KMS-11 (cell line): ENCODE measurements around the gene C19orf33.
"Not testable (repeated sequence)": the region's sequence is repeated elsewhere in the genome, so short reads cannot be mapped to it uniquely, and the experiment has no call there.

Experiments
- H2AFZ ChIP-seq: fragments of 200-600 bp; sonication (generic); 2 replicates; pipeline ENCODE4 v1.6.1; 2016; ENCODE audit warnings: antibody characterized with exemption, mixed run types, low read depth
- H3K27ac ChIP-seq: fragments of 200-600 bp; sonication (generic); 2 replicates; pipeline ENCODE4 v1.6.1; 2016; ENCODE audit warnings: mild to moderate bottlenecking, mixed run types
- H3K27me3 ChIP-seq: fragments of 200-600 bp; sonication (generic); 2 replicates; pipeline ENCODE4 v1.6.1; 2017; ENCODE audit warnings: mild to moderate bottlenecking, low read depth, mixed run types, moderate library complexity; ENCODE audit not compliant: insufficient read depth
- H3K36me3 ChIP-seq: fragments of 200-600 bp; sonication (generic); 2 replicates; pipeline ENCODE4 v1.6.1; 2017; ENCODE audit warnings: mild to moderate bottlenecking, mixed run types; ENCODE audit not compliant: insufficient read depth
- H3K4me1 ChIP-seq: fragments of 200-600 bp; sonication (generic); 2 replicates; pipeline ENCODE4 v1.6.1; 2016; ENCODE audit warnings: mild to moderate bottlenecking, low read depth, mixed run types; ENCODE audit not compliant: poor library complexity, severe bottlenecking
- H3K4me2 ChIP-seq: fragments of 200-600 bp; sonication (generic); 2 replicates; pipeline ENCODE4 v1.7.0; 2016; ENCODE audit warnings: mild to moderate bottlenecking, mixed run types
- H3K4me3 ChIP-seq: fragments of 200-600 bp; sonication (generic); IDR thresholded peaks from 2 replicates; pipeline ENCODE4 v1.6.1; 2017; ENCODE audit warnings: low read depth, low read length, mixed read lengths; ENCODE audit not compliant: insufficient read depth
- H3K79me2 ChIP-seq: fragments of 200-600 bp; sonication (generic); 2 replicates; pipeline ENCODE4 v1.6.1; 2016; ENCODE audit warnings: low read depth, mixed run types; ENCODE audit not compliant: insufficient read depth
- H3K9ac ChIP-seq: fragments of 200-600 bp; sonication (generic); 2 replicates; pipeline ENCODE4 v1.6.1; 2016; ENCODE audit warnings: mild to moderate bottlenecking, mixed run types
- H4K20me1 ChIP-seq: fragments of 200-600 bp; sonication (generic); 2 replicates; pipeline ENCODE4 v1.6.1; 2016; ENCODE audit warnings: mild to moderate bottlenecking, mixed run types; ENCODE audit not compliant: insufficient read depth
- CTCF ChIP-seq: fragments of 200-600 bp; sonication (generic); conservative IDR thresholded peaks from 2 replicates; pipeline ENCODE4 v1.6.1; 2017; ENCODE audit warnings: low read depth, mild to moderate bottlenecking, antibody characterized with exemption, low read length, moderate library complexity, mixed read lengths

Gene C19orf33

GRCh38 chr19:38303517-38304351 is at the start of gene C19orf33:
C19orf33 (plus strand) TSS chr19:38304251; CDS start chr19:38304262, 11 bp downstream.
- TF ChIP-seq CTCF = no peak
- no peaks in the 10 kb centered on the region for H3K4me1 ChIP-seq

GRCh38 chr19:38255383-38256014 is 48.6 kb upstream of the C19orf33 start:
- TF ChIP-seq CTCF = no peak
- no peak overlapping the region for H3K27ac ChIP-seq
- no peak overlapping the region for H2AFZ ChIP-seq
- no peaks in the 10 kb centered on the region for H3K36me3 ChIP-seq
- no peak overlapping the region for H3K9ac ChIP-seq
- H3K27me3 ChIP-seq = peaks cover 3% of the 10 kb centered on the region; the same call in 1 of the 2 replicates
- no peaks in the 10 kb centered on the region for H3K79me2 ChIP-seq
- H3K4me2 ChIP-seq = no peak overlapping the region
- no peaks in the 10 kb centered on the region for H3K4me1 ChIP-seq
- H3K4me3 ChIP-seq = no peak overlapping the region
- no peaks in the 10 kb centered on the region for H4K20me1 ChIP-seq

More at GRCh38 chr19:38303517-38304351, at the start of gene C19orf33:
- no peak within 1 kb of the TSS for H2AFZ ChIP-seq
- no peak within 1 kb of the TSS for H3K9ac ChIP-seq
- H3K4me3 ChIP-seq = no peak within 1 kb of the TSS
- H3K27me3 ChIP-seq = no peaks in the 10 kb centered on the region
- no peaks in the 10 kb centered on the region for H3K36me3 ChIP-seq
- no peaks in the 10 kb centered on the region for H4K20me1 ChIP-seq
- H3K27ac ChIP-seq = no peak within 1 kb of the TSS
- no peak within 1 kb of the TSS for H3K4me2 ChIP-seq
- H3K79me2 ChIP-seq = no peaks in the 10 kb centered on the region

- H3K27ac ChIP-seq, H4K20me1 ChIP-seq, H3K36me3 ChIP-seq, H3K4me1 ChIP-seq, H3K4me2 ChIP-seq, H3K27me3 ChIP-seq, H3K9ac ChIP-seq, H2AFZ ChIP-seq, H3K79me2 ChIP-seq, H3K4me3 ChIP-seq: not testable (repeated sequence)
Observed at GRCh38 chr19:38261942-38262341, 42.1 kb upstream of the C19orf33 start.

GRCh38 chr19:38262585-38263268 is 41.3 kb upstream of the C19orf33 start:
- no peak overlapping the region for H3K9ac ChIP-seq
- no peak for TF ChIP-seq CTCF
- no peaks in the 10 kb centered on the region for H3K36me3 ChIP-seq
- H3K27me3 ChIP-seq = no peaks in the 10 kb centered on the region; the same call in 1 of the 2 replicates
- H3K4me3 ChIP-seq = no peak overlapping the region
- H3K4me1 ChIP-seq = no peaks in the 10 kb centered on the region
- no peak overlapping the region for H3K27ac ChIP-seq
- no peaks in the 10 kb centered on the region for H4K20me1 ChIP-seq
- H2AFZ ChIP-seq = no peak overlapping the region
- H3K4me2 ChIP-seq = no peak overlapping the region
- H3K79me2 ChIP-seq = no peaks in the 10 kb centered on the region
